GM19035 (cell line): ENCODE results near the gene CHP2.
"Not testable (repeated sequence)": the region's sequence is repeated elsewhere in the genome, so short reads cannot be mapped to it uniquely, and the experiment has no call there.

Experiments used
- ATAC-seq: cut with Tn5 transposase; IDR thresholded peaks from one replicate; pipeline ENCODE4 v1.9.1; 2021; ENCODE audit not compliant: unreplicated experiment

CHP2 gene

DNA sequence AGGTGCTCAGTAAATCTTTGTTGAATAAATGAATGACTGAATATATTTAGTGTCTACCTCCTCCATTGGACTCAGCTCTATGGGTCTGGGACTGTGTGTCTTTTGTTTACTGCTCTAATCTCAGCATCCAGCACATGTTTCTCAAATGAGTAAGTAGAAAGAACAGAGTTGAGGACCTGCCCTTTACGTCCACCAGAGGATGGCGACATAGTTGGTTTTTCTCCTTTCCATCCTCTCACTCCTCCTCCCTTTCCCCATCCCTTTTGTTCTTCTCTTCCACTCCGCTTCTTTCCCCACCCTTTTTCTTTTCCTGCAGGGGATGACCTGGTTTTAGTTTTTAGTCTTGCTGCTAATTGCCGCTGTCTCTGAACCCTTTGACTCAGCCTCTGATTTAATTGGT, 12.1 kb upstream of the CHP2 start:
- ATAC-seq = no peak

DNA sequence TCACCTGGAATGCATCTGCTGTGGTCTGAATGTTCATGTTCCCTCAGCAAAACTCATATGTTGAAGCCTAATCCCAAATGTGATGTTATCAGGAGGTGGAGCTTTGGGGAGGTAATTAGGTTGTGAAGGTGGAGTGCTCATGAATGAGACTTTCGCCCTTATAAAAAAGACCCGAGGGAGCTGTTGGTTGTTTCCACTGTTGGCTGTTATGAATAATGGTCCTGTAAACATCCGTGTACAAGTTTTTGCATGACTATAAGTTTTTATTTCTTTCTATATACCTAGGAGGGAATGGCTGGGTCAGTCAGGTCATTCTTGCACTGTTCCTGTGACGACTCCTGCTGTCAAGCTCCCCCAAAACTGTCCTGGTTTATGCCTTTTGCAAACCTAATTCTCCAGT, 9.6 kb upstream of the CHP2 start:
- ATAC-seq = no peak

DNA sequence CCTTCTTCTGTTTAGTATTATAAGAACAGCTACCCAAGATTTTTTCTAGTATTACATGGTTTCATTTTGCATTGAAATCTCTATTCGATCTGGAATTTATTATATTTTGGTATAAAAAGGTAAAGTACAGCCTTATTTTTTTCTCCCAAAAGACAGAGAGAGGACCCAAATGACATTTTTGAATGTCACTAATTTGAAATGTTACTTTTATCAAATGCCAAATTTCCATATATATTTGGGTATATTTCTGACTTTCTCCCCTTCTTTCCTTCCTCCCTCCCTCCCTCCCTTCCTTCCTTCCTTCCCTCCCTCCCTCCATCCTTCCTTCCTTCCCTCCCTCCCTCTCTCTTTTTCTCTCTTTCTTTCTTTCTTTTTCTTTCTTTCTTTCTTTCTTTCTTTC, 6.2 kb upstream of the CHP2 start:
- ATAC-seq = no peak

DNA sequence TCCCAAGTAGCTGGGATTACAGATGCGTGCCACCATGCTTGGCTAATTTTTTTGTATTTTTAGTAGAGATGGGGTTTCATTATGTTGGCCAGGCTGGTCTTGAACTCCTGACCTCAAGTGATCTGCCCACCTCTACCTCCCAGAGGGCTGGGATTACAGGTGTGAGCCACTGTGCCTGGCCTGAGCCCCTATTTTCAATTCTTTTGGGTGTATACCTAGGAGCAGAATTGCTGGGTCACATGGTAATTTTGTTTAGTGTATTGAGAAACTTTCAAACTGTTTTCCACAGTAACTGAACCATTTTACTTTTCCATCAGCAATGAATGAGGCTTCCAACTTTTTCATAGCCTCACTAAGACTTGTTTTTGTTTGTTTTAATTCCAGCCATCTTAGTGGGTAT, 3.8 kb upstream of the CHP2 start:
- not testable (repeated sequence) for ATAC-seq

DNA sequence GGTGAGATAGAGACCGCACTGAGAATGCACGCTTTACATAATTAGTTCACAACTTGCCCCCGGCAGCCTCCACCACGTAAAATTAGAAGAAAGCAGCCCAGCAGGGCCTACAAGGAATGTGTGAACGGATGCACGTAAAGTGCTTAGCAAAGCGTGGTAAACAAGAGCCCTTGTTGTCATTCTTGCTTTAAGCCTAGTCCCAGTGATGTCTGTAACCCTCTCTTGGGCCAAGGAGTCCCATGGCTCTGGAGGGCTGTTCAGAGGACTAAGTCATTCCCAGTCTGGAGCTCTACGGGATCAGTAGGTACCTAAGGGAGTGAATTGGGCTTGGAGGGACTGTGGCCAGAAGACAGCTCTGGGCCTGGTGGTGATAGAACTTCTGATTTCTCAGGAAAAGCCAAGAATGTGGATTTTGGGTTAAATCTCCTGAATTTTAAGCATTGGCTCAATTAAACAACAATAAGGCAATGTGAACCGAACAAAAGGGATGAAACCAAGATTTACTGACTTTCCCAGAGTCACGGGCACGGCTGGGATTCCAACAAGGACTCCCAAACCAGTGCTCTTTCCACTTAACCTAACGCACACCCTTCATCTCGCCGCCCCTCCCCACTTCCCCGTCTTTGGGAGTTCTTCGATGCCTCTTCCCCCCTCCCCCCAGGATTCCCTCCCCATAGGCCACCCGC, 775 bp upstream of the CHP2 start:
- ATAC-seq = no peak

DNA sequence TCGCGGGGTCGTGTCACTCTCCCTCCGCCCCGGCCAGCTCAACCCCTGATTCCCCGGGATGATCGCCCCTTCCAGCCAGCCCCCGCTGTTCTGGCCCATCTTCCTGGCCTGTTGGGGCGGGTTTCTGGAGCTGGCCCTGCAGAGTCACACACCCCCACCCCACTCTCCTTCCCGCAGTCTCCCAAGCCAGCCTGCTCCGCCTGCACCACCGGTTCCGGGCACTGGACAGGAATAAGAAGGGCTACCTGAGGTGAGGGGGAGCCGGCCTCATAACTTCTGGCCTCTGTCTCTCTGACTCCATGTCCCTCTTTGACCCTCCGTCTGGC, 621 bp downstream of the CHP2 start:
- no peak for ATAC-seq

DNA sequence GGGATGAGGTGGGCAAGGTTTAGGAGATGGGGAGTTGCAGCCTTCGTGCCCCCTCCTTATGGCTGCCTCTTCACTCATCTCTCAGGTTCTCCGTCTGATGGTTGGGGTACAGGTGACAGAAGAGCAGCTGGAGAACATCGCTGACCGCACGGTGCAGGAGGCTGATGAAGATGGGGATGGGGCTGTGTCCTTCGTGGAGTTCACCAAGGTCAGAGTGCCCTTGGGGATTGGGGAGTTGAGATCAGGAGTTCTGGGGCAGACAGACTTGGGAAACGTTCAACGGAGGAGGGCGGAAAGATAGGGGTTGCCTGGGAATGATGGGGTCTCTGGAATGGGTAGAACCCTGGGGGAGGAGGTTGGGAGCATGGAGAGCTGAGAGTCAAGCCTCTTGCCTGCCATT, 2.3 kb downstream of the CHP2 start:
- no peak for ATAC-seq

DNA sequence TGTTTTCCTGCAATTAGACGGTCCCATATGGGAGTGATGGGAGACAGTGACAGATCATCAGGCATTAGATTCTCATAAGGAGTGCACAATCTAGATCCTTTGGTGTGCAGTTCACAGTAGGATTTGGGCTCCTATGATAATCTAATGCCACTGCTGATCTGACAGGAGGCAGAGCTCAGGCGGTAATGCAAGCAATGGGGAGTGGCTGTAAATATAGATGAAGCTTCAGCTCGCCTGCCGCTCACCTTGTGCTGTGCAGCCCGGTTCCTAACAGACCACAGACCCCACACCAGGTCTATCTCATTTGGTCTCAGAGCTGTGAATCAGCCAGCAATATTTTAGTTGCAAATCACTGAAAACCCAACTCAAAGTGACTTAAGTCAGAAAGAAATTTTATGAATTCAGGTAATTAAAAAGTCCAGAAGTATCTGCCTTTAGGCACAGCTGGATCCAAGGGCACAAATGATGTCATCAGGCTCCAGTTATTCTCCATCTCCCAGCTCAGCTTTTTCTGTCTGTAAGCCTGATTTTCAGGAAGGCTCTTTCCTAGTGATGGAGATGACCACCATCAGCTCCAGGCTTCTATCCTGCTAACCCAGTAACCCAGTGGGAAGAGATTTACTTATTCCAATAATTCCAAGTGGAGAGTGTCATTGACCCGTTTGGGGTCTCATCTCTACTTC, 3.3 kb downstream of the CHP2 start:
- no peak for ATAC-seq

DNA sequence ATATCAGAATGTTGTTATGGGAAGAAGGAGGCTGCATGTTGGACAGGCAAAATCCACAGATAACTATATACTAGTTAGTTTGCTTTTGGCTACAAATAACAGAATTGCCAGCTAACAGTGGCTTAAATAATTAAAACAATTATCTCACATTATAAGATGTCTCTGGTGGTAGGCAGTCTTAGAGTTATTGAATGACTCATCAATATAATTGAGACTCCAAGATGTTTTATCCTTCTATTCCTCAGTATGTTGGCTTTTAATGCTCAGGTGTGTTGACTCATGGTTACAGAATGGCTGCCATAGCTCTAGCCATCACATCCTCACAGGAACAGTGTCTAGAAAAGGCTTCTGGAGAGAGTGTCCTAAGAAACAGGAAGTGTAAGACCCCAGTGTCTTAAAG, 11.1 kb downstream of the CHP2 start:
- ATAC-seq = no peak

DNA sequence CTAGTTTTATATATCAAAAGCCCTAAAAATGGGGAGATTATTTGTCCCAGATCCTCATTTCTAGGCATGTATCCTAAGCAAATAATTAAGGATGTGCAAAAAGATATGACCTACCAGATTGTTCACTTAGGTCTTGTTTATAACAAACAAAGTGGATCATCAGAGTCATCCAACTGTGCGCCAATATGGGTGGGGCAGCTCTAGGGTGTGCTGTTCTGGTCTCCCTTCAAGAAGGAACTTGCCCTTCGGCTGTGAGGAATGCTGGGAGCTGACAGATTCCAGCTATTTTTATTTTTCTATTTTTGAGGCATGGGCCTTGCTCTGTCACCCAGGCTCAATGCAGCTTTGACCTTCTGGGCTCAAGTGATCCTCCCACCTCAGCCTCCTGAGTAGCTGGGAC, 13.8 kb downstream of the CHP2 start:
- ATAC-seq = no peak

DNA sequence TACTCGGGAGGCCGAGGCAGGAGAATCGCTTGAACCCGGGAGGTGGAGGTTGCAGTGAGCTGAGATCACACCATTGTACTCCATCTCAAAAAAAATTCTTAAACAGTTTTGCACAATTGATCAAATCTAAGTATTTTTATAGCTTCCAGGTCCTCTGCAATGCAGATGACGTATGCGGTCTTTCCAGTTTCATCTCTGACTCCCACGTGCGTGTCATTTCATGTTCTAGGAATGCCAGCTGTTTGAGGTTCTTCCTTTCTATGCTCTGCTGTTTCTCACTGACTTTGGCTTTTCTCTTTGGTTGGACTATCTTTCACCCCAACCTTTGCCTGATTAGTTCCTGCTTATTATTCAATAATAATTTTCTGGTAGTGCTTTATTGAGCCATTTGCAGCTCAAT, 16.2 kb downstream of the CHP2 start:
- ATAC-seq = no peak

DNA sequence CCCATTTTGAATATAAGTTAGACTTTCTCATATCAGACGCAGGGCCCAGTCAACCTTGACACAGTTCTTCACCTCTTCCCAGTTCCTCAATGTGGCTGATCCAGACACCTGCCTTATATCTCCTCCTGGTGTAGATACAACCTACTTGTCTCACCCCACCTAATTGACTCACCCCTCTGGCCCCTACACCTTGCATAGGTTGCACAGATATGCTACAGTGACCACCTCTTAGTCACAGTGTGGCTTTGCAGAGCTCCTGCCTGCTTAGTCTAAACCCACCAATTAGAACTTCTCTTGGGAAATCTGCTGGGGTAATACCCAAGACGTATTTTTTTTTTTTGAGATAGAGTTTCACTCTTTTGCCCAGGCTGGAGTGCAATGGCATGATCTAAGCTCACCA, 16.8 kb downstream of the CHP2 start:
- ATAC-seq = no peak

DNA sequence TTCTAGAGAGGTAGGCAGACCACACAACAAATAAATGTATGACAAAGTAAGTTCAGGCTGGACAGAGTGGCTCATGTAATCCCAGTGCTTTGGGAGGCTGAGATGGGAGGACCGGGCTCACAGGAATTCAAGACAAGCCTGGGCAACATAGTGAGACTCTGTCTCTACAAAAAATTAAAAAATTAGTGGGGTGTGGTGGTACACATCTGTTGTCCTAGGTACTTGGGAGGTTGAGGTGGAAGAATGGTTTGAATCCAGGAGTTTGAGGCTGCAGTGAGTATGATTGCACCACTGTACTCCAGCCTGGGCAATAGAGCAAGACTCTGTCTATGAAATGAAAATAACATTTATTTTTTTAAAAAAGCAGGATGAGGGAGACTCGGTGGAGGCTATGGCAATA, 18.5 kb downstream of the CHP2 start:
- ATAC-seq = no peak

DNA sequence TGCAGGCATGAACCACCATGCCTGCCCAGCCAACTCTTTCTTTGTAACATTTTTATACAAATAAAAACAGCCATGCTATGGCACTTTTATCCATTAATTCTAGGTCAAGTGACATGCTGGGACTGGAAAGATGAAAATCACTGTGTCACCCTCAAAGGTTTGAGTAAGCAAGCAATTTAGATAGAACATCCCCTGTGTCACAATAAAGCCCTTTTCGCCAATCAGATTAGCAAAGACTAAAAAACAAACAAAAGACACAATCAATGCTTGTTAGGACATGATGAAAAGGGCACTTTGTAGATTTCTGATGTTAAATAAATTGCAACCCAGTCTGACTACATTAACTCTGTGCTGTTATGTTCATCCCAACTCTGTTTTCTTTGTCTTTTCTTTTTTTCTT, 26.4 kb downstream of the CHP2 start:
- no peak for ATAC-seq

DNA sequence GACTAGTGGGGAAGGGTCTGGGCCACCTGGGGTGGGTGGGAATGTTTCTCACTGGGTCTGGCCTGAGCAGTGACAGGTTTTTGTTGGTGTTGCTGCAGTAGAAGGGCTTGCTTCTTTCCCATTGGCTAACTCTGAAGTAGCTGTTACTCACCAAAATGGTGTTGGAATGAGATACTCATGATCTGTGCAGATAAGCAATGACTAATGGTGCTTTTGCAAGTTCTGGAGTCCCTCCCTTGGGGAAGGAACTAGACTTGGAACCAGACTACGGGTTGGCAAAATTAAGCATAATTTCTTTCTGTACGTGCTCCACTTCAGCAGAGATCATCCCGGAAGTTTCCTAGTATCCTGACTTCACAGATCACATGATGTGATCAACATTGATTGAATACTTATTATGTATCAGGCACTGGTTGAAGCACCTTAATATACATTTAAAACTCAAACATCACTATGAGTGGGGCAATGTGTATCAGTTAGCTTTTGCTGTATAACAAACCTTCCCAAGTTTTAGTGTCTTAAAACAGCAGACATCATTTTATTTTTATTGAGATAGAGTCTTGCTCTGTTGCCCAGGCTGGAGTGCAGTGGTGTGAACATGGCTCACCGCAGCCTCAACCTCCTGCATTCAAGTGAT, 30.1 kb downstream of the CHP2 start:
- ATAC-seq = no peak

DNA sequence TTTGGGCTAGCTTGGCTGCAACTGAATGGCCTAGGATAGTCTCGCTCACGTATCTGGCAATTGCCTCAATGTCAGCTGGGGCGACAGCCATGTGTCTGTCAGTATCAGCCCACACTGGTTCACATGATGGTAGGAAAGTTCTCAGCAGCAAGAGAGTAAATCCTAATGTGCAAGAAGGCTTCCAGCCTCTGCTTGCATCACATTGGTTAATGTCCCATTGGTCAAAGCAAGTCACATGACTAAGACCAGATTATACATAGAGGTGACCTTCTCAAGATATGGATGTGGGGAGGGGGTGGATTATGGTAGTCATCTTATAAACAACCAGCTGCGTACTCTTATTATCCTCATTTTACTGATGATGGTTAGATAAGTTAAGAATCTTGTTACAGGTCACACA, 31.0 kb downstream of the CHP2 start:
- no peak for ATAC-seq

DNA sequence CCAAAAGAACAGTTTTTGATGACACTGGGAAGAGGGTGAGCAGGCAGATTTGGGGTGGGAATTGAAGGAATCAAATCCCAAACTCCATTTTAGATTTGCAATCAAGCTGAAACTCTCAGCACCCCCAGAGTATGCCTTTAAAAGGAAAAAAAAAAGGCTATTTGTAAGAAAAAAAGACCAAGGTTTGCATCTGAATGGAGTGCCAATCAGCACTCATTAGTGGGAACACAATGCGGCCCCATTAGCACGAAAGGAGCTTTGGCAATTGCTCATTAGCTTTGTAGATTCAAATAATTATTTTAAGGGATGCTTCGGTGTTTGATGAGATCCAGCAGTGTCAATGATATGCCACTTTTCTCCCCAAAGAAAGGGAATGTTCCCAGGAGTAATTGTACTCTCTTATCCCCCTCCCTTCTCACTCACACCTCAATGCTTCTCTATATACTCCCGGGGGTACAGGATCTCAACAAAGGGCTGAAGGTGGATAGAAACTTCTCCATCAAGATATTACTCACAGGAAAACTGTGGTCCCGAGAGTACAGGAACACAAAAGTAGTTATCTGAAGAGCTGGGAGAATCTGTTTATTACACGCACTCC, 32.2 kb downstream of the CHP2 start:
- no peak for ATAC-seq

DNA sequence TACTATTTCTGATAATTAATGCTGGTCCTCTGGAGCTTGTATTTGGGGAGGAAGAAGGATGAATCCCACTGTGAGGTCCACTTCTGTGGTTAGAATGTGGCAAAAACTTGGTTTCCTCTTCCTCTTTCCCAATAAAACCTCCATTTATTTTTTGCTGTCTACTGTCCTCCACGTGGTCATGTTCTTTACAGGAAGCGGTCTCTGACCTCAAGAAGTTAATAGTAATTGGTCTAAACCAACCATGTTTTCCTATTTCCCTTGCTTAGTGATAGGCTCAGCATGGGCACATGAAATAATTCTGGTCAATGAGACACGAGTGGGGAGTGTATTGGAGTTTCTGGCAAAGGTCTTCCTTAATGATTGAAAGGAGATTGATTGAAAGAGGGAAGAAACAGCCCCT, 33.9 kb downstream of the CHP2 start:
- no peak for ATAC-seq

DNA sequence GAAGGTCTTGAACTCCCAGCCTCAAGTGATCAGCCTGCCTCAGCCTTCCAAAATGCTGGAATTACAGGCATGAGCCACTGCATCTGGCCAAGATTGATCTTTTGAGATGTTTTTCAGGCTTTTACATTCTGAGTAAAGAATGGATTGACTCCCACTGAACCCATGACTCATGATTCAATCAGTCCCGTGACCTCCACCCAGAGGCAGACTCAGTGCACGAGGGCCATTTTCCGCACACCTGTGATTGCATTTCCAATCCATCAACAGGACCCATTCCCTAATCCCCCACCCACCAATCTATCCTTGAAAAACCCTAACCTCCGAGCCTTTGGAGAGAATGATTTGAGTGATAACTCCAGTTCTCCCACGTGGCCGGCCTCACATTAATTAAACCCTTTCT, 40.6 kb downstream of the CHP2 start:
- no peak for ATAC-seq

DNA sequence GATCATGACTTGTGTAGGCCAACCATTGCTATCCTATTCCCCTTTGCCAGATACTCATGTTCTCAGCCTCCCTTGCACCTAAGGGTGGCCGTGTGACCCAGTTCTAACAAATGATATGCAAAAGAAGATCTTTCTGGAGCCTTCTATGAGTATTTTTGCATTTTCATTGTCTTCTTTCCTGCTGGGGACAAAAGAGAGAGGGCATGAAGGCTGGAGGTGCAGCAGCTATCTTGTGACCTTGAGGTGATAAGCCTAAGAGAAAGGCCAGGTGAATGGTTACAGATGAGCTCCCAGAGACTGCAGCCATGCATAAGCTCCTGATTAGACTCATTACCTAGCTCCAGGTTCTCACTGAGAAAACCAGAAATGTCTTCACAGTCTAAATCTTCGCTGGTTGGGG, 42.1 kb downstream of the CHP2 start:
- ATAC-seq = no peak

DNA sequence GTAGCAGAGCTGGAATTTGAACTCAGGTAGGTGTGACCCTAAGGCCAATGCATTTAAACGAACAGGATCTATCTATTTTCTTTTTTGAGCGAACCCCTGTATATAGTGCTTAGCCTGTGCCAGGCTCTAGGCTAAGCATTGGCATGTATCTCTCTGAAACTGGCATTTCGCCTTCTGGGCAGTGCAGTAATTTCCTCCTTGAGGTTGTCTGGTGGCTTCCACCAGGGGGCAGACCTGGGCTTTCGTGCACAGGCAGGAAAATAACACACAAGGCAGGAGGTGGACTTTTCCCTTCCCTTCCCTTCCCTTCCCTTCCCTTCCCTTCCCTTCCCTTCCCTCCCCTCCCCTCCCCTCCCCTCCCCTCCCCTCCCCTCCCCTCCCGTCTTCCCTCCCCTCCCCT, 46.6 kb downstream of the CHP2 start:
- ATAC-seq = no peak

DNA sequence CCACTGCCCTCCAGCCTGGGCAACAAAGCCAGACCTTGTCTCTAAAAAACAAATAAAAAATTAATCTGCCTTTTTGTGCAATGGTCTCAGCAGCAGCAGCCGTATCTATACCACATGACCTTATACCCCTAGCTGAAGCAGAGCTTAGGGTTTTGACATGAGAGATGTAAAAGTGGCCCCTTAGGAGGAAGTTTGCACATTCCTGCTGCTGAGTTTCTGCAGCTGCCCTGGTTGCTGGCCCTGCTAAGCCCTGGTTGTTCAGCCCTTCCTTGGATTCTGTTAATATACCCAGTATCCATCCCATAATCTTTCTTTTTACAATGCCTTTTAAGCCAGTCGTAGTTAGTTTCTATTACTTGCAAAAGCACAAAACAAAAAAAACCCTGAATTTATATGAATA, 48.0 kb downstream of the CHP2 start:
- ATAC-seq = no peak
